ENCODE measurements around the gene SNTG2. TPM values are rescaled to one million over a fixed set of nuclear protein-coding genes. Genes with fewer than 3 reads are reported as not detected.

SNTG2 gene
- total and polyA plus RNA-seq, 10 of the 15 experiments (the other 5 are each of a cell fraction or from before 2014, with no cell fraction given) = not detected

GRCh38 chr2:1231466-1232063, 280.9 kb downstream of the SNTG2 start:
- Histone ChIP-seq H3K4me2 (ENCODE audit: control insufficient read depth, insufficient read depth) (no peak overlapping the region), H3K36me3 (ENCODE audit: control insufficient read depth in 2 of 2, insufficient read depth in 2 of 2, low read length in 1 of 2) (no peaks in the 10 kb centered on the region), H3K4me3 (no peak overlapping the region), H3K9ac (ENCODE audit: control insufficient read depth, insufficient read depth, low read length) (no peak overlapping the region), H3K27ac (ENCODE audit: control insufficient read depth, insufficient read depth) (no peak overlapping the region), H3K79me2 (ENCODE audit: control insufficient read depth, insufficient read depth, low read length) (no peaks in the 10 kb centered on the region), H4K20me1 (ENCODE audit: control insufficient read depth, insufficient read depth) (no peaks in the 10 kb centered on the region), H2AFZ (ENCODE audit: control insufficient read depth, low read depth, low read length) (no peak overlapping the region), H3K4me1 (ENCODE audit: control insufficient read depth, insufficient read depth, low read length) (no peaks in the 10 kb centered on the region), H3K27me3 (replicated peaks in 1 of 2; ENCODE audit: control insufficient read depth in 2 of 2, insufficient read depth in 2 of 2, low read length in 1 of 2) (no peaks in the 10 kb centered on the region), H3K9me3 (replicated peaks; ENCODE audit: control insufficient read depth, insufficient read depth, low read length) (no peaks in the 10 kb centered on the region)
- DNase-seq (ENCODE audit: low read depth, low spot score) (no peak), ATAC-seq (no peak), FAIRE-seq (no peak)
- ChIA-PET RAD21 (ENCODE audit: unreplicated experiment) (no interaction called here), POLR2A (no interaction called here), SMC1A (ENCODE audit: uncharacterized antibody, unreplicated experiment) (no interaction called here), CTCF (no interaction called here)
- TF ChIP-seq CREB1 (IDR thresholded peaks at IDR 0.05; ENCODE audit: low read depth) (no peak), RAD51 (IDR thresholded peaks at IDR 0.05) (no peak), TAF1 (IDR thresholded peaks at IDR 0.05; ENCODE audit: borderline replicate concordance, low read depth, low read length) (no peak), EGR1 (IDR thresholded peaks at IDR 0.05; ENCODE audit: borderline replicate concordance in 1 of 2, low read depth in 2 of 2, low read length in 2 of 2) (no peak)
- in situ Hi-C loops (cut with MboI) = no loop called here
- WGBS (ENCODE audit: insufficient coverage, insufficient replicate concordance, low lambda C conversion rate, missing lambda C conversion rate) = 13% methylated on average over 11 of the region's 11 CpGs
- intact Hi-C loops (cut with micrococcal nuclease; ENCODE audit: unreplicated experiment) = no loop called here
- no TSS peak for BruUV-seq (replicated peaks)

- Histone ChIP-seq H3K79me2 (ENCODE audit: control insufficient read depth, insufficient read depth, low read length) (no peaks in the 10 kb centered on the region), H2AFZ (ENCODE audit: control insufficient read depth, low read depth, low read length) (no peak overlapping the region), H3K36me3 (ENCODE audit: control insufficient read depth in 2 of 2, insufficient read depth in 2 of 2, low read length in 1 of 2) (no peaks in the 10 kb centered on the region), H3K4me3 (no peak overlapping the region), H3K9me3 (replicated peaks; ENCODE audit: control insufficient read depth, insufficient read depth, low read length) (no peaks in the 10 kb centered on the region), H3K27me3 (replicated peaks in 1 of 2; ENCODE audit: control insufficient read depth in 2 of 2, insufficient read depth in 2 of 2, low read length in 1 of 2) (no peaks in the 10 kb centered on the region), H3K27ac (ENCODE audit: control insufficient read depth, insufficient read depth) (no peak overlapping the region), H4K20me1 (ENCODE audit: control insufficient read depth, insufficient read depth) (no peaks in the 10 kb centered on the region), H3K4me2 (ENCODE audit: control insufficient read depth, insufficient read depth) (no peak overlapping the region), H3K4me1 (ENCODE audit: control insufficient read depth, insufficient read depth, low read length) (no peaks in the 10 kb centered on the region), H3K9ac (ENCODE audit: control insufficient read depth, insufficient read depth, low read length) (no peak overlapping the region)
- no TSS peak for BruUV-seq (replicated peaks)
- ChIA-PET CTCF (no interaction called here), POLR2A (no interaction called here), SMC1A (ENCODE audit: uncharacterized antibody, unreplicated experiment) (no interaction called here), RAD21 (ENCODE audit: unreplicated experiment) (no interaction called here)
- in situ Hi-C loops (cut with MboI) = no loop called here
- intact Hi-C loops (cut with micrococcal nuclease; ENCODE audit: unreplicated experiment) = no loop called here
- 68% methylated on average over 15 of the region's 15 CpGs for WGBS (ENCODE audit: insufficient coverage, insufficient replicate concordance, low lambda C conversion rate, missing lambda C conversion rate)
- DNase-seq (ENCODE audit: low read depth, low spot score) = no peak
- ATAC-seq = no peak
- no peak for FAIRE-seq
- TF ChIP-seq NFXL1 (IDR thresholded peaks at IDR 0.05; ENCODE audit: borderline replicate concordance) = no peak
- no peak for TF ChIP-seq BHLHE40 (IDR thresholded peaks at IDR 0.05; ENCODE audit: borderline replicate concordance in 1 of 2, low read depth in 2 of 2, low read length in 1 of 2)
- no peak for TF ChIP-seq ZNF592 (IDR thresholded peaks at IDR 0.05)
- TF ChIP-seq BMI1 (IDR thresholded peaks at IDR 0.05; ENCODE audit: borderline replicate concordance) = no peak
- no peak for TF ChIP-seq E2F8 (IDR thresholded peaks at IDR 0.05; ENCODE audit: low read depth, partially characterized antibody)
These were observed 282.6 kb downstream of the SNTG2 start for GRCh38 chr2:1233281-1233680.
